SHP77 treated with DMSO at 0.1 percent for 48 hours (cell line): ENCODE results near the gene HOXD10.

Experiments
- DNase-seq: peaks from one replicate; lab custom pipeline; 2025; lab: John Stamatoyannopoulos, UW

The HOXD10 gene

DNA sequence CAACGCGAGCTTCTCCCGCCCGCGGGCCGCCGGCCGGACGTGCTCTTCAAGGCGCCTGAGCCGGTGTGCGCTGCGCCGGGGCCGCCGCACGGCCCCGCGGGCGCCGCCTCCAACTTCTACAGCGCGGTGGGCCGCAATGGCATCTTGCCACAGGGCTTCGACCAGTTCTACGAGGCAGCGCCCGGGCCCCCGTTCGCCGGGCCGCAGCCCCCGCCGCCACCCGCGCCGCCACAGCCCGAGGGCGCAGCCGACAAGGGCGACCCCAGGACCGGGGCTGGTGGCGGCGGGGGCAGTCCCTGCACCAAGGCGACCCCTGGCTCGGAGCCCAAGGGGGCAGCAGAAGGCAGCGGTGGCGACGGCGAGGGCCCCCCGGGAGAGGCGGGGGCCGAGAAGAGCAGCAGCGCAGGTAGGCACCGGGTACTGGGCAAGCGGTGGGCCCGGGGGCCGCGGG, 8.8 kb upstream of the HOXD10 start:
- DNase-seq, result no peak

DNA sequence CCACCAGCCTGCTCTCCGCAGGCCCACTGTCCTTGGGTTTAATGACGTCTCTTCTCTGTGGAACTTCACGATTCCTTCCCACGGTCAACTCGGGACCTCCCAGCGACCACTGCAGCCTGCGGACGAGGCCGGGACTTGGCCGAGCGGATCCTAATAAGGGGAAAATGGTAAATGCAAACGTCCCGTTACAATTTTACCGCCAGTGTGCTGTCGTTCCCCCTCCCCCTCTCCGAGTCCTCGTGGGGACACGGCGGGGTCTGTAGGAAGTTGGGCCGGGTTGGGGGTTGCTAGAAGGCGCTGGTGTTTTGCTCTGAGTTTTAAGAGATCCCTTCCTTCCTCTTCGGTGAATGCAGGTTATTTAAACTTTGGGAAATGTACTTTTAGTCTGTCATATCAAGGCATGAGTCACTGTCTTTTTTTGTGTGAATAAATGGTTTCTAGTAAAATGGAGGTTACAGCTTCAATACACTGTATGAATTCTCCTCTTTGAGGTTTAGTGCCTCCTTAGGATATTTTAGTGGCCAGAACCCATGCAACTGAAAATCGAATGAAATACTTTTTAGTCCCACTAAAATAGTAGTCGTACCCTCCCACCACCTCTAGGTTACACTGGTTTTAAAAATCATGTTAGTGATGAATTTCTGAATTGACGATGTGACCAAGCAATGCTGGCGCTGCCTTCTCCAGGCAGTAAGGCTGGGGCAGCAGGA, 7.2 kb upstream of the HOXD10 start:
- no peak for DNase-seq

DNA sequence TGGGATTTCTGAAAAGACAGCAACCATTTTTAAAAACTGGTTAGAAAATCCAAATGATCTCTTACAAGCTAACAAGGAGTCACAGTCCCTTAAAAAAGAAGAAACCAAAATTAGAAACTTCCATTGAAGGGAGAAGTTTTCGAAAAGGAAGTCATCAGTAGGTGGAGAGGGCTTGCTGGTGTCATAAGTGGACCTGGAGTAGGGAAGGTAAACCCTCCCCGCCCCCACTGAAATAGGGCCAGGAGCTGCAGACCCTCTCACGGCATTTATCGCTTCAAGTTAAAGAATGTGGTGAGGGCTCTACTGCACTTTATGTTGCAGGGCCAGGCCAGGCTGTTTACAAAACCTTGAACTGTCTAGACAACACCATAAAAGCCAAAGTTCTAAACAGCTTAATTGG, 6.6 kb upstream of the HOXD10 start:
- no peak for DNase-seq

DNA sequence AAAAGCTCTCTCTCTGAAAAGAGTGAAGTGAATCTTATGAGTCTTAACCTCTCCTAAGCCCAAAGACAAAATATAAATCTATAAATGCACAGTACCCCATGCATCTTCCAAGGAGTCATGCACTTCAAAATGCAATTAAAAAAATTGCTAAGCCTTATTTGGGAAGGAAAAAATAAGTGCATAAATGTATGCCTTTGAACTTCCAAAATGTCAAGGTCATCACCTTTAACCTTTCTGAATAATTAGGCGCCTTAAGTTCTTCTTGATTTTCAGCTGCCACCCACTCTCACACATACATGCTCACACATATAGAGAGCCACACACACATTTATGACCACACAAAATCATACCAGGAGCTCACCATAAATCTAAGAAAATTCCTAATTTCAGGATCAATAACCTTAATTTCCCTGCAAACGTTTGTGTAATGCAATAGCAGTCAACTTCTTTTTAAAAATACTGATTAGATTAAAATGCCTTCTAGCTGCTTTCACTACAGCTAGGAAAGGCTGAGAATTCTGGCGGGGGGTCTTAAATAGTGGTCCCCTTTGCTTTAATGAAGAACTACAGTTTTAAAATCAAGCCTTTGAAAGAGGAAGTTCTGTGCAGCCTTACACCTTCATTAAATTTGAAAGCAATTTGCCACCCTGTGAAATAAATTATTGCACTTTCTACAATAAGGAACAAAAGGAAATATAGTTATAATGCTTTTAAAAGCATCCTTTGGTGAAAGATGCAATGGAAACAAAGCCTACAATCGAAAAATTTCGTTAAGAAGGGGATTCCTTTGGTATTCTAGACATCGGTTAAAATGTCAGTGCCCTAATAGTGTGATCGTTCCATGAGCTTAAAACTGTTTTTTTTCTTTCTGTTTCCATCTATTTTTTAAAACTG, 5.9 kb upstream of the HOXD10 start:
- no peak for DNase-seq

DNA sequence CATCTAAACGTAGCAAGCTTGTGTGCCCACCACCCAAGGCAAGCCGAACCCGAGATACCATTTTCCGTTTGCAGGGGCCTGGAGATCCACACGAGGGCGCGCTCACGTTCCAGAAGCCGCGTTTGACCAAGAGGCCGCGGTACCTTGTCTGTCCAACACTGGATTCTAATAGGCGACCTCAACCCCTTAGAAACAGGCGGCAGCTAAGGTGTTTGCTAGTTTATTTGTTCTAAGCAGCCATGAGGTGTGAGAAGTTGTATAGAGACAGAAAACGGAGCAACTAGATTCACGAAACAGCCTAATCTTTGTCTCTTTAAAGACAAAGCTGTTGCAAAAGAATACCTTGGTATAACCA, 5.3 kb upstream of the HOXD10 start:
- DNase-seq, result peak; percentile 42

DNA sequence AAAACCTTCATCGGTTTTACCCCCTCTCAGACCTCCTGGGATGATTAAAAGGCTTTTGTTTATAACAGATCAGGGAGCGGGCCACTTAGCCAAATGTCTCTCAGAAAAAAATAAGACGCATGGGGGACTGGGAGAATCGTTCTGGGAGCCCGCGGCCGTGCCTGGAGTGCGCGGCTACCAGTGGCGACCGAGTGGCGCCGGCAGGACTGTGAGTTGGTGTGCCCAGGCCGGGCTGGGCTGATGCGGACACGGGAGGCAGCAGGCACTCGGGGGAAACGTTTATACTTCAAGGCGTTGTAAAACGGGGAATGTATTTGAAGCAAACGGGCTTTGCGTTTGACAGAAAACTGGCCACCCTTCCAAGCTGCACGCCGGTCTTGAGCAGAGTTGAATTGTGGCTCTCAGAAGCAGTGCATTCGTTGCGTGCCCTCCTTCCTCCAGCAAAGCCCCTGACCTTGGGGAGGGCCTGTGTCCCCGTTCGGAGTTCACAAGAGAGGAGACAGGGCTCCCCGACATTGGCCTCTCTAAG, 4.7 kb upstream of the HOXD10 start:
- DNase-seq, result no peak

DNA sequence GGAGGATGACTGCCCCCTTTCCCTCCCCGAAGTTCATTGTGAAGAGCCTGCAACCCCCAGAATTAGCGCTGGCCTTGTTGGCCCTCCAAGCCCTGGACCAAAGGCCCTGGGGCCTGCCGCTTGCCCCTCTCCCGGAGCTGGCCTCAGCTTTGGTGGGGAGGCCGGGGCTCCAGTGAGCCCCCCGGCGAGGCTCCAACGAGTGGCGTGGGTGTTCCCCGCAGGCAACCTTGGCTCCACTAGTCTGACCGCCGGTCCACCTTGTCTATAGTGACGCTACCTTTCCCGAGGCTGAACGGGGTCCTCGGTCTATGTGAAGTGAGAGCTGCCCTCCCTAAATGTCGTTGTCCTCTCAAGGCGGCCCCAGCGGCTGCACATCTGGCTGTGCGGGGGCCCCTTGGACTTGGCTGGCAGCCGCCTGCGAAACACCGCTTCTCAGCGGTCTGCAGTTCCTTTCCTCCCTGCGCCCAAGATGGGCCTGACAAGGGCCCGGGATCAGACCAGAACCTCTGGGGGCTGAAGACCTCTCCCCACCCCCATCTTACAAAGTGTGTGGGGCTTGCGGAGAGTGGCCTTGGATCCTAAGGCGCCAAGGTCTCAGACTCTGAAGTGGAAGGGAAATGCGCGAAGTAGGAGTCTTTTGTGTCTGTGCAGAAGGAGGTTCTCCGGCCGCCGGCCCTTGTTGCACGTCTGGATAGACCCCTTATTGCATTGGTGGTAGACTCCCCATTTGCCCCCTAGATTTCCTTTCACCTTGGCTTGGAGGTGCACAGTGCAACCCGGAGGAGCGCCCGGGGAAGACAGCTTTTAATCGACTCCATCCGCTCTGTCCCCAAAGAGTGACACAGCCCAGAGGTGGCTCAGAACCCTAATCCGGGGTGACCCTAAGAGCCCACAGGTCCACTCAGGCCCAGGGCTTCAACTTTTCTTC, 3.9 kb upstream of the HOXD10 start:
- DNase-seq, result no peak

DNA sequence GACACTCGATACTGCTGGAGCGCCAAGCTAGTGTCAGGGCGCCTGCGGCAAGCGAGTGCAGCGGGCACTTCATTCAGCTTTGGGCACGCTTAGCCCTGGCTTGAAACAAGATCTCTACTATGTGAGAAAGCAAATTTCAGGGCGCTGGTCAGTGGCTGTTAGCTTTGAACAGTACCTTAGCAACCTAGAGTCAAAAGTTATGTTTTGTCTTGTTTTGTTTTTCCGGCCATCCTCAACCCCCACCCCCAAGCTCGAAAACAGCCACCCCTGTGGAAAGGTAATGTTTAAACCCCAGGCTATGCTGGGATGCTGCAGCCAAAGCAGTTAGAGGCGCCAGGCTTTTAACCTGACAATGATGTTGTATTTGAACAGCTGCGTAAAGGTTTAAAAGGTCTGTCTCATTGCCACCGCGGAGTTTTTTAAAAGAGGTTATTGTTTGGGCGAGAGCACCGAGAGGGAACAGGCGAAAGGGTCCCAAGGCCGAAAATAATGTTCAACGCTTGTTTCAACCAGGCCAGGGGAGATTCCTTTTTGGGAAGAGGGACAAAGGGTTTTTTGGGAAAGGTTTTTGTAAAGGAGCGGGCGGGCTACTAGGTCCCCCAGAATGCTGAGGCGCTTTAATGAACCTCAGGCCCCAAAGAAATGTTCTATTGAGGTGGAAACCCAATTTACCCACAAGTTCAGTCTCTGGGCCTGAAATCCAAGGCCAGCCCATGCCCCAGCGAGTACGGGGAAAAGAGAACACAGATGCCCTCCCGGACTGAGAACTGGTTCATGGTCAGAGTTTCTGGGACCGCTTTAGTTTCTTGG, 2.3 kb upstream of the HOXD10 start:
- DNase-seq, result peak; percentile 48

DNA sequence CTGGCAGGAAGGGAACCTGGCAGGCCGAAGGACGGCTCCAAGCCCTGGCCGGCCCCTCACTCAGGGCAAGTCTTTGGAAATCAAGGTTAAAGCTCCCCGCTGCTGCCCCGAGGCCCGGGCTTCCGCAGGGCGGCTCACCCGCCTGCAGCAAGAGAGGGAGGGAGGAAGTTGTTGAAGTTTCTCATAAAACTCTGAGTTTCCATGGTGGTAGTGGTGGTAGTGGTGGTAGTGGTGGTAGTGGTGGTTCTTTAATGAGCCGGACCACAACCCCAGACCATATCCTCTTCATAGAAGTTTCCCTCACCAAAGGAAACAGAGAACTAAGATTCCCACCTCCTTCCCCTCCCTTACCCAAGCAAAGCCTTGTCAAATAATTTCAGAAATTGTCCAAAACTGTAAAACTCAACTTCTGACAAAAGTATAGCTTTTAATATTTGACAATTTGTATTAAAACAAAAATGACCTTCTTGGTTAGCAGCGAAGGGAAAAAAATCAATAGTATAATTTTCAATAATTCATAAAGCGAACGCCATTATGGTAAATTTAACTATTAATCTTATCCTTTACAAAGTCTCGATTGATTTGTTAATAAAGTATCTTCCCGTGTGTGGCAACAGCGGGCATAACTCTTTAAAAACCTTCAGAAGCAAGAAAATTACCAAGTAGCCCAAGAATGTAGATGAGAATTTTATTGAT, 1.5 kb upstream of the HOXD10 start:
- no peak for DNase-seq

DNA sequence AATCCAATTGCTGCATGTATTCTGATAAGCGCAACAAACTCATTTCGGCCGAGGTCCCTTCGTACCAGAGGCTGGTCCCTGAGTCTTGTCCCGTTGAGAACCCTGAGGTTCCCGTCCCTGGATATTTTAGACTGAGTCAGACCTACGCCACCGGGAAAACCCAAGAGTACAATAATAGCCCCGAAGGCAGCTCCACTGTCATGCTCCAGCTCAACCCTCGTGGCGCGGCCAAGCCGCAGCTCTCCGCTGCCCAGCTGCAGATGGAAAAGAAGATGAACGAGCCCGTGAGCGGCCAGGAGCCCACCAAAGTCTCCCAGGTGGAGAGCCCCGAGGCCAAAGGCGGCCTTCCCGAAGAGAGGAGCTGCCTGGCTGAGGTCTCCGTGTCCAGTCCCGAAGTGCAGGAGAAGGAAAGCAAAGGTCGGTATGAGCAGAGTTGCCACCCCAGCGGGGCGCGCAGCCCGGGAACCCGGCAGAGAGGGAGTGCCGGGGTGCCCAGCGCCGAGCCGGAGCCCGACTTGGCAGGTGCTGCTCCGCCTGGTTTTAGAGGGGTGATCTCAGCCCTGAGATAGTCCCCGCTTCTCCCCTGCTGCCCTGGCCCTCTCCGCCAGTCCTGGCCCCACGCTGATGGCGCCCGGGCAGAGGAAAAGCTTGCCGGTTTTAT, 714 bp downstream of the HOXD10 start:
- DNase-seq, result no peak

DNA sequence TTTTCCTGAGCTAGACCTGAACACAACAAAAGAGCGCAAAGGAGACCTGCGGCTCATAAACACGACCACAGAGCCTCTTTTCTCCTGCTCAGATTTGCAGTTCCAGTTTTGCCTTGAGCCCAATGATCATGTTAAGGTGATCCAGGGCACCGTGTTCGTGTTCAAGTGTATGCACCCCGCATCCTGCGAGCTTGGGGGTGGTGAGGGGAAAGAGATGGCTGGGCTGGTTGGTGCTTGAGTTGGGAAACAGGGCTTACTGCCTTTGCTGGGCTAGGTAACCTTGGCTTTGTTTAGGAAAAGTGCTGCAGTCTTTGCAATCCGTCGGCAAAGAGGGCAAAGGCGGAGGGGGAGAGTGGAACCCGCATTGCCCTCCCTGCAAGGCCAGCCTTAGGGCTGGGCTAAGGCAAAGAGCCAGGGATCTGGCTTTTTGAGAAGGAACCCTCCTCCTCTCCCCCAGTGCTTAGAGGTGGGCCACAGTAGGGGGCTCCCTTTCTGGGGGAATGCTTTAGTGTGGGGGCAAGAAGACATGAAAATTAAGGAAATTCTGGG, 1.3 kb downstream of the HOXD10 start:
- no peak for DNase-seq

DNA sequence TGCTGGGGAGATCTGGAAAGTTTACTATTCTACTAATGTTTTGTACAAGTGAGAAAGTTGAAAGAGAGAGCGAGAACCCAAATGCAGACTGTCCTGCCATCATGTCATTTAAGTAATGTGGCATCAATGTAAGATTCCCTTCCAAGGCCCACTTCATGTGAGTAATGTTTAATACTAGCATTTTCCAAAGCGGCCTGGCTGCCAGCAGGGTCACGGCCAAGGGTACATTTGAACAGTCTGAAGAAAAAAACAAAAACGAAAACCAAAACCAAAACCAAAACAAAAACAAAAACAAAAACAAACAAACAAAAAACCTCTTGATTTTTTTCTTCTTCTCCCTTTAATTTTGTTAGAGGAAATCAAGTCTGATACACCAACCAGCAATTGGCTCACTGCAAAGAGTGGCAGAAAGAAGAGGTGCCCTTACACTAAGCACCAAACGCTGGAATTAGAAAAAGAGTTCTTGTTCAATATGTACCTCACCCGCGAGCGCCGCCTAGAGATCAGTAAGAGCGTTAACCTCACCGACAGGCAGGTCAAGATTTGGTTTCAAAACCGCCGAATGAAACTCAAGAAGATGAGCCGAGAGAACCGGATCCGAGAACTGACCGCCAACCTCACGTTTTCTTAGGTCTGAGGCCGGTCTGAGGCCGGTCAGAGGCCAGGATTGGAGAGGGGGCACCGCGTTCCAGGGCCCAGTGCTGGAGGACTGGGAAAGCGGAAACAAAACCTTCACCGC, 2.2 kb downstream of the HOXD10 start:
- peak; percentile 39 for DNase-seq

DNA sequence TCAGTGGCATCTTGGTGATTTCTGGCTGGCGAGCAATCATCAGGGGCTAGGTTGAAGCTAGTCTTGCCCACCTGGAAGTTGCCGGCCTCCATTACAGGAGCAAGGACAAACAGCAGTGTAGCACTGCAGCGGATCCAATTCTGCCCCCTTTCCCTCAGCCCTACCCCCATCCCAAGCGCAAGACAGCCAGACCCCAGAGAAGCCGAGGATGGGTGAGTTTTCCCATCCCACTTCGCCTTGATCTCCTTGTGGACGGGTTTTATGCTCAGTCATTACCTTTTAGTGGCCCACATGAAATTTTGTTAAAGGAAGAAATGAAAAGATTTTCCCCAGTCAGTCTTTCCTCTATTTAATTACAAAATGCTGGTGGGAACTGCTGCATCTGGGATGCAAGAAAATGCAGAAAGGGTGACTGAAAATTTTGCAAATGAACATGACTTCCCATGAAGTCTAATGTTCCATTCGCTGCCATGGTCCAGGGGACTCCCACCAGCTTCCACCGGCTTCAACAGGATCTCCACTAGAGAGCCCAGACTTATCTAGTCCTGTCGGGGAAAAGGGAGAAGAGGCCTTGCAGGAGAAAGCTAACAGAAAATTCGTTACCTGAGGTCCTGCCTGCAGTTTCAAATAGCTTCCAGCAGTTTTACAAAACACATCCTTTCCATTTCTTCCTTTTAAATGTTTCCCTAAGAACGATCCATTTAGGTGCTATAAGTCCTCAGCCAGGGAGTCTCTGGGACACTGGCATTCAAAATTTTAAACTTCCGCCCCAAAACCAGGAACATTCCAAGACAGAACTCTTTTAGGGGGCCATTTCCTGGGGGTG, 4.0 kb downstream of the HOXD10 start:
- no peak for DNase-seq

DNA sequence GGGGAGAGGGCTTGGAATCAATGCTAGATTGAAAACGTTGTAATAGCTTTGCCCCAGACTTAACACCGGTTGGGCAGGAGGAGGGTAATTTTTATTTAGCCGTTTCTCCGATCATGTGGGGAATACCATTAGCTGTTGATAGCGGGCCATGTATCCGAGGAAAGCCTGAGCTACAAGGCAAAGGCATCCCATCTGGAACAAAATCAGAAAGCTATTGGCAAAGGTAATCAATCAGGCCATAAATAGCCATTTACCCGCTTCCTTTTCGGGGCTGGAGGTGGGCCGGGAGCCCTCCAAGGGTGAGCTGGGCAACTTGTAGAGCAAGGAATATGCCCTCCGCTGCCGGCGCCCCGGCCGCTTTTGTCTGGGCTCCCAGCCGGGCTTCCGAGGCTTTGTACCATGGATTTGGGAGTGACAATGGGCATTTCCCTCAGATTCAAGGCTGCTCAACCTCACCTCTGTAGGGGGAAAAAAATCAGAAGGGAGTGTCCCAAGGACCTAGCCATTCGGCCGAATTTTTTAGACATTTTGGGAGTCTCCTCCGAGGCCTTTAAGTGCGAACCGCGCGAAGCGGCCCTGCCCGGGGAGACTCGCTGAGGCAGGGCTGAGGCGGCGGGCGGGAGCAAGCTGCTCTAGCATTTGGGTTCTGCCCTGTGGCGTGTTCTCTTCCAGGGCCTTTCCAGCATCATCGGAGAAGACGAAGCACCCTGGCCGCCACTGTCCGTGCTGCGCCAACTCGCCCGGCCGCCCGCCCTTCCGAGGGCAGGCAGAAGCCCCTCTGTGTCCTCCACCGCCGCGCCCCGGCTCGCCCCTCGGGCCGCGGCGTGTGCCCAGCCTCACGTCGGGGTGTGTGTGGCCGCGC, 4.8 kb downstream of the HOXD10 start:
- no peak for DNase-seq

DNA sequence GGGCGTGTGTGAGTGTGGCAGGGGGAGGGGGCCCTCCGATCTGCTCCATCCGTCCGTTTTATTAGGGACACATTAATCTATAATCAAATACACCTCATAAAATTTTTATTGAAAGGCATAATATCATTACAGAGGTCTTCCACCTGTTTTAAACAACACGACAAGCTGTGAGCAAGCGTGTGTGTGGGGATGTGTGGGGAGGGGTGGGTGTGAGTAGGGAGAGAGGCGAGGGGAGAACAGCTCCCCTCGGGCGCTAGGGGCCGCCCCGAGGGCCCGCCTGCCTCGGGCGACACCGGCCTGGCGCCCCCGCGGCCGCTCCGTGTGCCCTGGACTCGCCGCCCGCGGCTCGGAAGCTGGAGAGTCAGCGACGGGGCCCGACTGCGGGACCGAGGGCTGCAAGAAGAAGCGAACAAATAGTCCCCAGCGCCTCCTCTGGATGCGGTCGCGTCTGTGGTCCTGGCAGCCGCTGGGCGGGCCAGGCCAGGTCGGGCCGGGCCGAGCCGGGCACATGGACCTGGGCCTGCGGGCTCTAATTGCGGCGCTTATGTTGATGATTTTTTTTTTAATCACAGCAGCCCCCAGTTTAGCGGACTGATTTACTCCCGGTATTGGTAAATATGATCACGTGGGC, 5.6 kb downstream of the HOXD10 start:
- DNase-seq, result no peak

DNA sequence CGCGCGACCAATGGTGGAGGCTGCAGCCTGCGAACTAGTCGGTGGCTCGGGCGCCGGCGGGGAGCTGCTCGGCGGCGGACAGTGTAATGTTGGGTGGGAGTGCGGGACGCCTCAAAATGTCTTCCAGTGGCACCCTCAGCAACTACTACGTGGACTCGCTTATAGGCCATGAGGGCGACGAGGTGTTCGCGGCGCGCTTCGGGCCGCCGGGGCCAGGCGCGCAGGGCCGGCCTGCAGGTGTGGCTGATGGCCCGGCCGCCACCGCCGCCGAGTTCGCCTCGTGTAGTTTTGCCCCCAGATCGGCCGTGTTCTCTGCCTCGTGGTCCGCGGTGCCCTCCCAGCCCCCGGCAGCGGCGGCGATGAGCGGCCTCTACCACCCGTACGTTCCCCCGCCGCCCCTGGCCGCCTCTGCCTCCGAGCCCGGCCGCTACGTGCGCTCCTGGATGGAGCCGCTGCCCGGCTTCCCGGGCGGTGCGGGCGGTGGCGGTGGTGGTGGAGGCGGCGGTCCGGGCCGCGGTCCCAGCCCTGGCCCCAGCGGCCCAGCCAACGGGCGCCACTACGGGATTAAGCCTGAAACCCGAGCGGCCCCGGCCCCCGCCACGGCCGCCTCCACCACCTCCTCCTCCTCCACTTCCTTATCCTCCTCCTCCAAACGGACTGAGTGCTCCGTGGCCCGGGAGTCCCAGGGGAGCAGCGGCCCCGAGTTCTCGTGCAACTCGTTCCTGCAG, 6.3 kb downstream of the HOXD10 start, which contains the start of gene HOXD9:
TSS of gene HOXD9 (plus strand) at position 37 of the 728 bp plus-strand sequence. CDS start at position 87, 50 bp downstream.
- DNase-seq, result no peak
